AG20443 (cell line): ENCODE measurements around the gene GATB.
A peak's percentile ranks its signal among the peaks of the same experiment; 100 is the strongest.

Source experiments
- DNase-seq: peaks from one replicate; pipeline ENCODE4 v3.0.0; 2012; ENCODE audit warnings: low spot score, mixed read lengths

The GATB gene, protein sequence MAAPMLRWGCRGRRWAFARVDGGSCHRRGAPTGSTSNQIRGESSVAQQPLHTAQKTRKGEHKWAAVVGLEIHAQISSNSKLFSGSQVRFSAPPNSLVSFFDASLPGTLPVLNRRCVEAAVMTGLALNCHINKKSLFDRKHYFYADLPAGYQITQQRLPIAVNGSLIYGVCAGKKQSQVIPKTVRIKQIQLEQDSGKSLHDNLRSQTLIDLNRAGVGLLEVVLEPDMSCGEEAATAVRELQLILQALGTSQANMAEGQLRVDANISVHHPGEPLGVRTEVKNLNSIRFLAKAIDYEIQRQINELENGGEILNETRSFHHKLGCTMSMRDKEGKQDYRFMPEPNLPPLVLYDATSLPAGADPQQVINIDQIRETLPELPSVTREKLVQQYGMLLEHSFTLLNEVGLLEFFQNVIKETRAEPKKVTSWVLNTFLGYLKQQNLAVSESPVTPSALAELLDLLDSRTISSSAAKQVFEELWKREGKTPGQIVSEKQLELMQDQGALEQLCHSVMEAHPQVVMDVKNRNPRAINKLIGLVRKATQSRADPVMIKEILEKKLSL

GRCh38 chr4:151760712-151761661 is at the start of gene GATB:
Gene GATB, minus strand, starts transcription at chr4:151761007. Its CDS starts 25 bp downstream, at chr4:151760982.
- DNase-seq, result peak; percentile 97

DNA sequence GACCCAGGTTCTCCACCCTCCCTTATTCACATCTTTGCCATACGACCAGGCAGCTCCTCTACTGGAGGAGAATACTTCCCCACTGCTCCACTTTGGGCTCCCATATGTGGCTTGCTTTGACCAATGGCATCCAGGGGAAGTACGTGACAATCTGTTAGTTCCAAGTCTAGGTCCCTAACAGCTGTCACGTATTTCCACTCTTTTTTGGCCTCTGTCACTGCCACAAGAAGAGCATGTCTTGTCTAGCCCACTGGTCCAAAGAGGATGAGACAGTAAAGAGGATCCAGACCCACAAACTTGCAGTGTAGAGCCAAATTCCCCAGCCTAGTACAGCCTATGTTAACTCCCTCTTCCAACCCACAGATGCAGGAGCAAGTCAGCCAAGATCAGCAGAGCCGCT is 49.7 kb upstream of the GATB start:
- DNase-seq, result no peak

- DNase-seq, result no peak
Observed at GRCh38 chr4:151809716-151810115, 48.9 kb upstream of the GATB start.

DNA sequence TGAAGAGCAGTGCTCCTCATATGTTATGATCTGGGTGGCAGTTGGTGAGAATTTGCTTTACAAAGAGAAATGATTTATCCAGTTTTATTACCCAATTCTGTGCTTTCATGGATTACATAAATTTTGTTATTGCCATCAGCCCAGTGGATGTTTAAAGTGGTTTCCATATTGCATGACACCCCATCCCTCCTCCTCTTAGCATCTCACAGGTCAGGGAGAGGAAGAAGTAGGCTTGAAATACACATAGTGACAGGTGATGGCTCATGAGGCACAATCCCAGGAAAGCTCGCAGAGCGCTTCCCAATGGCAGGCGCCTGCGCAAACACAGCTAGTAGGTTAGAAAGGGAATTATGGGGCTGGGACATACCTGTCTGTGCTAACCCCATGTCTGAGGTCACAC is 47.7 kb upstream of the GATB start:
- DNase-seq, result no peak

GRCh38 chr4:151808120-151808529 is 47.3 kb upstream of the GATB start:
- peak; percentile 15 for DNase-seq

DNA sequence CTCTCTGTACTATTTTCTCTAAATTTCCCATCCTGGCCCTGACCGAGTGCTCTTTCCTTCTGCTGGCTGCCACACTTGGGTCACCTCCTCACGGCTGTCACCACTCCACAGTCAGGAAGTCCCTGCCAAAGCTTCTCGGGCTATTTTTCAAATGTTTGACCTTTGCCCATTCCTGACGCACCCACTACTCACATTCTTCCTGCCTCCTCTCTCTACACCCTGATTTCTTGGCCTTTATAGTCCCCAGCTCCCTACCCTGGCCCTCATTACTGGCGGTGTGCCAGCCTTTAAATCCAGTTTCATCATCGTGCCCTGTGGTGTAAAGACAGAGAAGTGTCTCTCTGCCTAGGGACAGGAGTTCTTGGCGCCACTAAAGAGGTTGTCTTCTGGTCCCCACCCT is 46.4 kb upstream of the GATB start:
- peak; percentile 47 for DNase-seq

DNA sequence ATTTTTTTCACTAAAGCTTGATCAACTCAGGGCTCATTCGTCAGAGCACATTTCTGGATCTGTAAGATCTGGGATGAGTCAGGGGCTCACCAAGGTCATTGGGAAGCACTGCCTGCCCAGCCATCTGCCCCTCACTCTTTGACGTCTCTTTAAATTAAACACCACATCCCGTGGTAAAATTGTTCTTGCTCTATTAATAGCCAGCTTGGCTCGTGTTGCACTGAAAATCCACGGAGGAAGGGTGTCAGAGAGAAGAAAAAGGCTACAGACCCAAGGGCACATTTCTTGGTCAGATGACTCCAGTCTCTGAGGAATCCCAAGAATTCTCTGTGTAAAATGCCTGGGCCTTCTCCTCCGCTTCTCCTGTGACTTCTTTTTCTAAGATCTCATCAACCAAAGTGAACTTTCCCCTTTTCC is 45.7 kb upstream of the GATB start:
- peak; percentile 79 for DNase-seq

DNA sequence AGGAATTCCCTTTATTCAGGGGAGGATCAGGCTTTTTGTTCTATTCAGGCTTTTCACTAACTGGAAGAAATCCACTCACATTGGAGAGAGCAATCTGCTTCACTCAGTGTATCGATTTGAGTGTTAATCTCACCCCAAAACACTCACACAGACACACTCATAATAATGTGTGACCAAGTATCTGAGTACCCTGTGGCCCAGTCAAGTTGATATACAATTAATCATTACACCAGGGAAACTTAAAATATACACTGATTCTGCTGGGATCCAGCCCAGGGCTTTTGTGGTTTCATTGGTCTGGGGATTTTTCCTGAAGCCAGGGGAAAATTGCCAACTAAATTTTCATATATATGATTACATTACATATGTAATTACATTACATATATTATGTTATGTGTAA is 44.0 kb upstream of the GATB start:
- DNase-seq, result no peak

GRCh38 chr4:151804086-151804630 is 43.4 kb upstream of the GATB start:
- no peak for DNase-seq

- DNase-seq, result no peak
Observed at GRCh38 chr4:151803246-151803645, 42.4 kb upstream of the GATB start.

- DNase-seq, result peak; percentile 33
Observed at GRCh38 chr4:151801547-151802516, 41.0 kb upstream of the GATB start.

DNA sequence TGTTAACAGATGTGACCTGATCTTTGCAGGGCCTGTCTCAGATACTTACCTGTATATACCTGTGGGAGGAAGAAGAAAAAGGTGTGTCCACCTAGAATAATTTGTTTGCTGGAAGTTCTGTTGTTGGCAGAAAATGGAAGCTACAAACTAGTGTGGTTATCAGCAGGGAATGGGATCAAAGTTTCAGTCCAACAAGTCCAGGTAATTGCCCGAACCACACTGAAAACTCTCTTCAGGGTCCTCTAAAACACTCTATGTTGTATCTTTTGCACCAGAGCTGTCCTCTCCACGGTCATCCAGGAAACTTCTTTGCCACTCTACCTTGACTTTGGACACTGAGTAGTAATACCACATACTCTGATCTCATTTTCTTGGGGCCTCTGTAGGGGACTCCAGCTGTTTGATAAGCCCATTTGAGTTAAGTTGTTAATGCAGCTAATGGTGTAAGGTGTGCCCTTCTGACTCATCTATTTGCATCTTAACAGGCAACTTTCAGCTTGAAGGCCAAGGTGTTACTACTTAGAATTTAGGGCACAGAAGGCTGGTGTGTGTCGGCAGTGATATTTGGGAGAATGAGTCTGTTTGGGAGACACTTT is 38.7 kb upstream of the GATB start:
- no peak for DNase-seq

DNA sequence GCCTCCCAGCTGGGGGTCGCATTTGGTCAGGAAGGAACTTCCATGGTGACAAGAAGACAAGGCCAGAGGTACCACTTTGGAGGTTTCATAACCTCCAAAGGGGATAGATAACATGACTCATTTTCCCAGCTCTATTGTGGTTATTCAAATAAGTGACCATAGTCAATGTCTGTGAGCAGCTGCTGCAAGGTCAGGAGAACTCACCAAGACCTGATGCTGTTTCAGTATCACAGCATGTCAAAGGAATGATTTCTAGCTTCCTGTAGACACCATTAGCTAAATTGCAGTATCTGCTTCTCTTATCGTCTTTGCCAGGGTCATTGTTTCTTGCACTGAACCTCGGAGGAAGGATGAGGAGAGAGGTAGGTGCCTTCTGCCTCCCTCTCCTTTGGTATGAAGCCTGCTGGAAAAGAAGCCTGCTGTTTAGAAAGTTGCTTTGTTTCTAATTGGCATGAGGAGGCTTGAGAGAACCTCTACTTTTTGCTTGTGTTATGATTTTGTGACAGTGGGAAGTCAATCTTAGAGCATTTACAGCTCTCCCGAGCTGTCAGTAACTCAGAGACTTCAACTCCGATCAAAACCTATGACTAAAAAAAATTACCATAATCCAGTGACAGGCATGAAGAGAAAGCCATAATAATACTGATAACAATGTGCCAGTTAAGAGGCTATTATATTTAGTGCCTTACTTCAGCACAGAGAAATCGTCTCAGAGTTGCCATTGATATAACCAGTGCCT is 38.0 kb upstream of the GATB start:
- DNase-seq, result peak; percentile 17

GRCh38 chr4:151797853-151798252 is 37.0 kb upstream of the GATB start:
- DNase-seq, result no peak

DNA sequence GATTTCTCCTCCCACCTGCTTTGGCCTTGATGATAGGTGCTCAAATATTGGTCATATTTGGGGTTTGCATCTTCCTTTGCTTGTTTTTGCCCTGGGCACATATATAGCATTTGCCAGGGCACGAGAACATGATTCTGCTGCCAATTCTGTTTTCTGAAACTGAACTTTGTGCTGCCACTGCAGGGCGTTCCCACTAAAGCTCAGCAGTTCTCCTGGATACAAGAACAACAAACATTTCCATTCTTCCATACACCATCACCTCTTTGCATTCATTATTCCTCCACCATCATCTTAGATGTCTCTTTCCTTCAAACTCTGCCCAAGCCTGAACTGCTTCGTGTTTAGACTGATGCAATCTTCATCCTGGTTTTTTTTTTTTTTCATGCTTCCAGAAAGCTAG is 36.3 kb upstream of the GATB start:
- DNase-seq, result peak; percentile 30

- no peak for DNase-seq
Observed at GRCh38 chr4:151796106-151796505, 35.3 kb upstream of the GATB start.

DNA sequence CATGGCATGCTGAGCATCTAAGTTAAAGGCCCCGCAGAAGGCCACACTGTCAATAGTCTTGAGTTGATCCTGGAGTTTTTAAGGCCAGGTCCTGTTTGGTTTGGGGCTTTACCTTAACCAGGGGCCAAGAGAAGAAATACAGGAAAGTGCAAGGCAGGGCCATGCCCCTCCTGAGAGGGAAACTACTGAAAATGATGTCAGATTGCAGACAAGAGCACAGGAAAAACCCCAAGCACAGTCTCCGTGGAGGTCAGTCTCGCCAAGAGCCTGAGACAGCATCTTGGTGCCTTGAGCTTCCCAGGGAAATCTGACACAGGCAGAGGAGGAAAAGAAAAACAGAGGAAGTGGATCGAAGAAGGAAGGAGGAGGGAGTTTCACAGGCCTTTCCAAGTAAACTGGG is 32.2 kb upstream of the GATB start:
- no peak for DNase-seq

GRCh38 chr4:151792530-151792929 is 31.7 kb upstream of the GATB start:
- DNase-seq, result no peak

GRCh38 chr4:151788021-151788420 is 27.2 kb upstream of the GATB start:
- DNase-seq, result no peak

- no peak for DNase-seq
Observed at GRCh38 chr4:151786158-151786495, 25.3 kb upstream of the GATB start.
